Endometrial microvascular endothelial cells (primary cell): Measurements from ENCODE around the gene POTEJ. TPM values are rescaled to one million over a fixed set of nuclear protein-coding genes. Genes with fewer than 3 reads are reported as not detected.

ENCODE experiments used
- total RNA-seq: library from RNA; depleted of rRNA; stranded (reverse); fragments of >200 nt; gene quantifications from one replicate; pipeline ENCODE4 v1.2.3, GENCODE V29; 2015; ENCODE audit errors: inconsistent ontology term

POTEJ gene
- total RNA-seq, 1 donor from 2014 or later: not detected

Other genes with a start within 250 kb of the POTEJ start
- not detected for gene POTEI, start 102.1 kb upstream of the POTEJ start, total RNA-seq
- gene CFC1B, start 90.2 kb upstream of the POTEJ start, total RNA-seq: not detected
- not detected for gene CFC1, start 11.9 kb upstream of the POTEJ start, total RNA-seq
- gene GPR148, start 117.6 kb downstream of the POTEJ start, total RNA-seq: not detected
- not detected for gene AMER3, start 144.1 kb downstream of the POTEJ start, total RNA-seq
- not detected for gene ARHGEF4, start 225.5 kb downstream of the POTEJ start, total RNA-seq